ENCODE data around the gene ANXA7.

DNA sequence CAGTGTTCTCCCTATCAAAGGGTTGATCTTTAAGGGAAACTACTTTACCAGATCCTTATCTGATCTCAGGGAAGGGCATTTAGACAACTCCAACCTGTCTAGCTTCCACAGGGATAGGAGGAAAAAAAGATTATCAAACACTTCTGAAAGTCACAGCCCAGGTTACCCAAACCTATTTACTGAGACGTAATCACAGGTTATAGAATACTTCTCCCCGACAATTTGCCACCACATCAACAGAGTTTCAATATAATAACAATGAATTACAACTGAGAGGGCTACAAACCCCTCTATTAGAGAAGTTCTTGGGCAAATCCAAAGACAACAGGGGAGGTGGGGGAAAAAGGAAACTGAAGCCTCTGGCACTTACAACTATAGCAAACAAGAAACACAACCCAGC, 81.5 kb downstream of the ANXA7 start:
- TF ChIP-seq, protein P1, sequence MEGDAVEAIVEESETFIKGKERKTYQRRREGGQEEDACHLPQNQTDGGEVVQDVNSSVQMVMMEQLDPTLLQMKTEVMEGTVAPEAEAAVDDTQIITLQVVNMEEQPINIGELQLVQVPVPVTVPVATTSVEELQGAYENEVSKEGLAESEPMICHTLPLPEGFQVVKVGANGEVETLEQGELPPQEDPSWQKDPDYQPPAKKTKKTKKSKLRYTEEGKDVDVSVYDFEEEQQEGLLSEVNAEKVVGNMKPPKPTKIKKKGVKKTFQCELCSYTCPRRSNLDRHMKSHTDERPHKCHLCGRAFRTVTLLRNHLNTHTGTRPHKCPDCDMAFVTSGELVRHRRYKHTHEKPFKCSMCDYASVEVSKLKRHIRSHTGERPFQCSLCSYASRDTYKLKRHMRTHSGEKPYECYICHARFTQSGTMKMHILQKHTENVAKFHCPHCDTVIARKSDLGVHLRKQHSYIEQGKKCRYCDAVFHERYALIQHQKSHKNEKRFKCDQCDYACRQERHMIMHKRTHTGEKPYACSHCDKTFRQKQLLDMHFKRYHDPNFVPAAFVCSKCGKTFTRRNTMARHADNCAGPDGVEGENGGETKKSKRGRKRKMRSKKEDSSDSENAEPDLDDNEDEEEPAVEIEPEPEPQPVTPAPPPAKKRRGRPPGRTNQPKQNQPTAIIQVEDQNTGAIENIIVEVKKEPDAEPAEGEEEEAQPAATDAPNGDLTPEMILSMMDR (IDR thresholded peaks at IDR 0.05) = no peak
- TF ChIP-seq POLR2A (IDR thresholded peaks at IDR 0.05) = no peak

All from lower leg skin (tissue), 3 donors.